ENCODE data around the gene HHAT.
"Not testable (repeated sequence)": the region's sequence is repeated elsewhere in the genome, so short reads cannot be mapped to it uniquely, and the experiment has no call there.

HHAT gene

DNA sequence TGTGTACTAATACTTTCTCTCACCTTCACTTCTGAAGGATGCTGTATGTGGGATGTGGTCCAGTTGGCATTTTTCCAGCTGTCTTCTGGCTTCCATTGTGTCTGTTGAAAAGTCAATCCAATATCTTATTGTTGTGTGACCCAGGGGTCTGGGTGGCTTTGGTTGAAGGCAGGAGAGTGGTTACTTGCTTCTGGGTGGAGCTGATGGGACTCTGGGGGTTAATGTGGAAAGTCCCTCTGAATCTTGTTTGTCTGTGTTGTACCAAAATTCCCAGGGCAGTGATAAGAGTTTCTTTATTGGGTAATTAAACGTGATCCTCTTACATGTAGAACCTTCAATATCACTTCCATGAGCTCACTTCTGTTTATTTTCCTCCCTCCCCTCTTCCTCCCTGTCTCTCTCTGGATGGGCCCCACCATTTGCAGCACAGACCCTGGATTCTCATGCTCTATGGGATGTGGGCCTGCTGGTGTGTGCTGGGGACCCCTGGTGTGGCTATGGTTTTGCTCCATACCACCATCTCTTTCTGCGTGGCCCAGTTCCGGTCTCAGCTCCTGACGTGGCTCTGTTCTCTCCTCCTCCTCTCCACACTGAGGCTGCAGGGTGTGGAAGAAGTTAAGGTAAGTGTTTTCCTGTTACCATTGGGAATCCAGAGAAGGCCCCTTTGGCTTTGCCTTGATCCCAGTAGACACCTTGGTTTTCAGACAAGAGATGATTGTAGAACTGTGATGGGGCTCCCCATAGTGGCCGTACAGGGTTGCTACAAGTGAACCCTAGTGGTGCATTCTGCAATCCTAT, 71.5 kb downstream of the HHAT start:
- no peak for DNase-seq

DNA sequence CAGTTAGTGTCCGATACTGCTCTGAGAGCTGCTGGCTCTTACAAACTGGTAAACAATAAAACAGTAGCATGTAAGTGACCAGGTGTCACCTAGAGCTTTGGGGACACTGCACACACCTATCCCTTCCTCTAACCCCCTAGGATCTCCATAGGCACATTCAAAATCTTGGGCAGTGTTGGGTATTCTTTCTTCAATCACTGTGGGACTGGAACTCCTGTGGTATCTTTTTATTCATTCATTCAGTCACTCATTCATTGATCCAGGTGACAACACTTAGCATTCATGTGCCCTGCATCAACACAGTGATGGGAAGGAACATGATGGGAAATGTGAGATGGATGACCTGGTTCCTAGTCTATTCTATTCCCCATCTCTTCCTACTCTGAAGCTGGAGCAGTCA, 73.9 kb downstream of the HHAT start:
- DNase-seq = no peak

- no peak for DNase-seq
Measured at GRCh38 chr1:210405316-210405715, 76.6 kb downstream of the HHAT start.

GRCh38 chr1:210406341-210406740, 77.6 kb downstream of the HHAT start:
- DNase-seq = not testable (repeated sequence)

GRCh38 chr1:210407207-210407886, 78.6 kb downstream of the HHAT start:
- DNase-seq = peak; percentile 79

DNA sequence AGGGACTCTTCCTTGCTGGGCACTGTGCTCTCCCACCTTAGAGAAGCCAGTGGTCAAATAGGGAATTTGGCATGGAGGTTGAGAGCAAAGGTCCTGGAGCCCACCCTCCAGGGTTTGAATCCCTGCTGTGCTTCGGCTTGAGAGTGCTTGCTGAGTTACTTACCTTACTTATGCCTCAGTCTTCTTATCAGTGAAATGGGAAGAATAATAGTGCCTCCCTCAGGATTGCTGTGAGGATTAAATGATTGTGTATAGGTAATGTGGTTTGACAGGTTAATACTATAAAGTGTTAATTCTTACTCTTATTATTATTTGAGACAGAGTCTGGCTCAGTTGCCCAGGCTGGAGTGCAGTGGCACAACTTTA, 79.2 kb downstream of the HHAT start:
- no peak for DNase-seq

DNA sequence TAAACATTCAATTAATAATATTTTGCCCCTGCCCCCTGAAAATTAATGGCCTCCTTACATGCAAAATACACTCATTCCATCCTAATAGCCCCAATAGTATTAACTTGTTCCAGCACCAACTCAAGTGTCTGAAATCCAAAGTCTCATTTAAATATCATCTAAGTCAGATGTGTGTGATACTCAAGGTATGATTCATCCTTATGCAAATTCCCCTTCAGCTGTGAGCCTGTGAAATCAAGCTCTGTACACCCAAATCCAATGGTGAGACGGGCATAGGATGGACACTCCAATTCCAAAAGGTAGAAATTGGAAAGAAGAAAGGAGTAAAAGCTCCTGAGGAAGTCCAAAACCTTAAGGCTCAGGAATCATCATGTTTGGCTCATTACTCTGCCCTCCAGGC, 83.5 kb downstream of the HHAT start:
- DNase-seq = no peak

DNA sequence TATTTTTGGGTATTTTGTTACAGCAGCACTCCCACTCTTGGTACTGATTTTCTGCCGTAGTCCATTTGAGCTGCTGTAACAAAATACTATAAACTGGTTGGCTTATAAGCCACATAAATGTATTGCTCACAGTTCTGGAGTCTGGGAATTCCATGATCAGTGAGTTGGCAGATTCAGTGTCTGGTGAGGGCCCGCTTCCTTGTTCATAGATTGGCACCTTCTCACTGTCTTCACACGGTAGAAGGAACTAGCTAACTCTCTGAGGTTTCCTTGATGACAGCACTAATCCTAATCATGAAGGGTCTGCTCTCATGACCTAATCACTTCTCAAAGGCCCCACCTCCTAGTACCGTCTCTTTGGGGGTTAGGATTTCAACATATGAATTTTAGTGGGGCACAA, 85.2 kb downstream of the HHAT start:
- no peak for DNase-seq

DNA sequence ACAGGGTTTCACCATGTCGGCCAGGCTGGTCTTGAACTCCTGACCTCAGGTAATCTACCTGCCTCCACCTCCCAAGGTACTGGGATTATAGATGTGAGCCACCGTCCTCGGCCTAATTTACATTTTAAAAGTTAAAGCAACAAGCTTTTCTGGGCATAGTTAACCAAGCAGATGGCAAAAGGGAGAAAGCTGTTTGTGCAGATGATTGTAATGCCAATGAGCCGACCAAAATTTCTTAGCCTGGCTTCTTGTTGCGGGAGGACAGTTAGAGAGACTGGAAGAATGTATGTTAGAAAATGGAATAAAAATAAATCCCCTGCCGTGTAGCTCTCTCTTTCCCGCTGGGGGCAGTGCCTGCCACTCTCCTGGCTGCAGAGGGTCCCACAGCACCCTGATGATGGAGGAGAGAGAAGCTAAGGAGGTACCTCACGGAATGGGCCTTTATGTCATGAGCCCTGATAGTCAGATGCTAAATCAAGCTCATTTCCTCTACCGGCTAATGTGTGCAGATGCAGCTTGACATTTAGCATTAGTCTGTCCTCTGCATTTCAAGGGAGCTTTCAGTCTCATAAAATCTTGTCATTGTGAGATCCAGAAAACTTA, 87.2 kb downstream of the HHAT start:
- no peak for DNase-seq

- DNase-seq = no peak
Measured at GRCh38 chr1:210416681-210417080, 88.0 kb downstream of the HHAT start.

DNA sequence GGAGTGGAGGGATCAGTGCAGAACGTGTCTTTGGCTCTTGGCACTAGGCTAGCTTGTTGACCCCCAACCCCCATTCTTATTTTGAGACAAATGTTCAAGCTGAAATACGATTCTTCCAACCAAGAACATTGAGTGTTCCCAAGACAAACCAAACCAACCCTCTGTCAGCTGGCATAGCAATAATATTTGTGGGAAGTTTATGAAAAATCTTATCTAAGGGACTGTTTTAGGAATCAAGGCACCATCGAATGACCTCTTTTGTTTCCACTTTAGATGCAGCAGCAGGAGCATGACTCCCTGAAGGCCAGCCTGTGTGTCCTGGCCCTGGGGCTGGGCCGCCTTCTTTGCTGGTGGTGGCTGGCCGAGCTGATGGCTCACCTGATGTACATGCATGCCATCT, 89.2 kb downstream of the HHAT start:
- DNase-seq = no peak

DNA sequence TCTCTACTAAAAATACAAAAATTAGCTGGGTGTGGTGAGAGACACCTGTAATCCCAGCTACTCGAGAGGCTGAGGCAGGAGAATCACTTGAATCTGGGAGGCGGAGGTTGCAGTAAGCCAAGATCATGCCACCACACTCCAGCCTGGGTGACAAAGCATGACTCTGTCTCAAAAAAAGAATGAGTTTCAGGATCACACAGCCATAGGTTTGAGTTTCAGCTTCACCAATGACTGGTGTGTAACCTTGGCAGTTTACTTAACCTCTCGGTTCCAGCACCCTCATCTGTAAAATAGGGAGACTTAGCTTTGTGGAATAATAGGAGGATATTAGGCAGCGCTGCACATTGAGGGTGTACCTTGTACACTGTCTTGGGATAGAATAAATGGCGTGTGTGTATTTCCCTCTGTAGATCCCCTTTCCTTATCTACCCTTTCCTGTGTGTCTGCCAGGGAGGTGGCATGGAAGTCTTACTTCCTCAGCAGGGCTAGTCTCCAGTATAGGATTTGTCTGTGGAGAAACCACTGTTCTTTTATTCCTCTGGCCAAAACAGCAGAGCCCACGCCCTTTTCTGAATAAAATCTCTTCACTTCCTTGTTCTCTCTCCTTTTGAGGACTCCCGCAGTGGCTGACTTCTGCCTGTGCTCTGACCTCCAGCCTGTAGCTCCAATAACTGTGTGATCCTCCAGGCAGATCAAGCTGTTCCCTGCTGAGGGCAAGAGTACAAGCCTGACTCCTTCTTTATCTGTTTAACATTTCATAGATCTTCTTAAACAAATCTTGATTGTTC, 90.4 kb downstream of the HHAT start:
- DNase-seq = no peak

- DNase-seq = not testable (repeated sequence)
Measured at GRCh38 chr1:210426696-210427095, 98.0 kb downstream of the HHAT start.

GRCh38 chr1:210428696-210429095, 100.0 kb downstream of the HHAT start:
- DNase-seq = no peak

DNA sequence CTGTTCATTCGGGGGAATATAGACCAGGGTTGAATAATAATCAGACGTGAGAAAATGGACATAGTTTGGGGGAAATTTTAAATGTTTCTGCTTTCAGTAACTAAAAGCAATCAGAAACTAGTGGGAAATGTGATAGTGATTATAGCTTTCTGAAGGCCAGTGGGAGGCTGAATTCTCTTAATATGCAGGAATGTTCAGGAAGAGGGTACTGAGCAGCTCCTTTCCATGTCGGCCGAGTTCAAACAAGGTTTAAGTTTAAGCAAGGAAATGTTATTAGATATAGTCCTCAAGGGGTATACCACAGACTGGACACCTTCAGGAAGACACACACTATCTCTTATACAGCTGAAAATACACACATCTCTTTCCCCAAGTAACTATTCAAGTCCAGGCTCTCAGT, 105.5 kb downstream of the HHAT start:
- DNase-seq = no peak

DNA sequence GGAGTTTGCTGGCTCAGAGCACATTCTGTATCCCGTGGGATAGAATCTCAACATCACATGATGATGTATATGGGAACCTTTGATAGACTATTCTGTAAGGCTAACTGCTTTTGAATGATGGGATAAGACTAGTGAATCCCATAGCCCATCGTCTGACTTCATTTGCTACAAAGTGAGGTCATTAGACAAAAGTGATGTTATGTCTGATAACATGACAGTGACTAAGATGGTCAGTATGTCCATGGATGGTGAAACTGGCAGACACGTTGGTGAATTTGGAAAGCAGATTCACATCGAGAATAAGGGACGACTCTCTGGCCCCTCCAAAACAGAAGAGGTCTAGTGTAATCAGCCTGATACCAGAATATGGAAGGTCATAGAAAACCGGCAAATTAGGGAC, 108.4 kb downstream of the HHAT start:
- DNase-seq = no peak

DNA sequence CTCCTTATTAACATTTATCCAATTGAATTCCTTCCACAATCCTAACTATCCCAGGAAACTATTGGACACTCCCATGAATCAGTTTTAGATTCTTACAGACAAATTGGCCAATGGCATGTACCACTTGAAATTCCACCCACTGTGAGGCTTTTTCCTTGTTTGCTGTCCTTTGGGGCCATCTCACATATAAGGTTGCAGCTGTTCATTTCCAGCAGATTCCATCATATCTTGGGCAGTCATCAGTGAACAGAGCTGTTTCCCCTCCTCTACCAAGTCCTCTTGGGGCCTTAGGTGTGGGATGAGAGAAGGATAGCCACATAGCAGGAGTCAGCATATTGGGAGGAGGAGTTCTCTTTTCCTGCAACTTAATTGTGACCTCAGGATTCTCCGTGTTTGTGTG, 109.1 kb downstream of the HHAT start:
- no peak for DNase-seq

GRCh38 chr1:210438928-210439841, 110.5 kb downstream of the HHAT start:
- DNase-seq = no peak

DNA sequence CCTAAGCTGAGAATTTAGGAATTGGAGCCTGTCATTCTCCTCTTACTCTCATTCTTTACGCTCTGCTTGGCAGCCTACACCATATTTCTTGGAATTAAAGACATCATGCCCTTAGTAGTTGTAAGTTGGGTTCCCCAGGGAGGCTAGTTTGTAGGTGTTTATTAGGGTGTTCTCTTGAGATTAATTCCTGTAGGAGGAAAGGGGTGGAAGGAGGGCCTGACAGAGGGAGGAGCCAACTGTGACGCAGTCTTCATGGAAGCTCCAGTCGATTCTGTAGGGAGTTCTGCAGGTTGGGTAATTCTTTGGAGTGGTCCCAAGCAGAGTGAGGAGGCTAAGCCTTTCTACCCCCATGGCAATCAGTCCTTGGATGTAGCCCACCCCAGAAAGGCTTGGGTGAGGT, 111.4 kb downstream of the HHAT start:
- DNase-seq = no peak

GRCh38 chr1:210441028-210441427, 112.3 kb downstream of the HHAT start:
- no peak for DNase-seq

- DNase-seq = no peak
Measured at GRCh38 chr1:210445485-210445884, 116.8 kb downstream of the HHAT start.

DNA sequence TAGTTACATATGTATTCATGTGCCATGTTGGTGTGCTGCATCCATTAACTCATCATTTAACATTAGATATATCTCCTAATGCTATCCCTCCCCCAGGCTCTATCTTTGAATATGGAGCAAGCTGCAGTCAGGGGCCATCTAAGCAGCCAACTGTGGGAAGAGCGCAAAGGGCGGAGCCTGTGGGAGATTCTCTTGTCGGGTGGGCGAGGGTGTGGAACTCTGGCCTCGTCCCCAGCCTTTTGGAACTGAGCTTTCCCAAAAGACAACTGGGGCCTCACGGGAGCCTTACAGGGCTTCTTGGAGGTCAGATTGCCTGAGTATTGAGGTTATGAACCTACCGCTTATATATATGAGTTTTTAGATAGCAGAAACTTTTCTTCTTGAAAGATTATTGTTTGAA, 117.2 kb downstream of the HHAT start:
- DNase-seq = no peak

Measured in NCI-H1048 (cell line).